ENCODE results near the gene C9. TPM values are rescaled to one million over a fixed set of nuclear protein-coding genes. Genes with fewer than 3 reads are reported as not detected.
A peak's percentile ranks its signal among the peaks of the same experiment; 100 is the strongest.

The C9 gene
- total RNA-seq, 1 donor from 2014 or later, result not detected

GRCh38 chr5:39399135-39400036, 35.1 kb upstream of the C9 start:
- H3K4me3 Mint-ChIP-seq (ENCODE audit: low read depth), result no peak overlapping the region
- TF ChIP-seq CTCF (IDR thresholded peaks at IDR 0.05; ENCODE audit: unreplicated experiment), result no peak

GRCh38 chr5:39396843-39397242, 32.5 kb upstream of the C9 start:
- no peak for DNase-seq (ENCODE audit: low spot score, unreplicated experiment)
- no peak for TF ChIP-seq CTCF (IDR thresholded peaks at IDR 0.05; ENCODE audit: unreplicated experiment)
- Mint-ChIP-seq H3K27ac (no peak overlapping the region), H3K27me3 (no peaks in the 10 kb centered on the region), H3K36me3 (ENCODE audit: insufficient read depth) (peaks cover 17% of the 10 kb centered on the region), H3K9me3 (ENCODE audit: low read depth) (no peaks in the 10 kb centered on the region), H3K4me1 (ENCODE audit: low read depth) (peaks cover 40% of the 10 kb centered on the region), H3K4me3 (ENCODE audit: low read depth) (no peak overlapping the region)

More at GRCh38 chr5:39399135-39400036, 35.1 kb upstream of the C9 start:
- Mint-ChIP-seq H3K4me1 (ENCODE audit: low read depth) (peaks cover 36% of the 10 kb centered on the region), H3K9me3 (ENCODE audit: low read depth) (no peaks in the 10 kb centered on the region), H3K27me3 (no peaks in the 10 kb centered on the region), H3K36me3 (ENCODE audit: insufficient read depth) (peaks cover 2% of the 10 kb centered on the region), H3K27ac (peak overlapping the region; percentile 8)
- no peak for DNase-seq (ENCODE audit: low spot score, unreplicated experiment)

- H3K4me1 Mint-ChIP-seq (ENCODE audit: low read depth), result peaks cover 32% of the 10 kb centered on the region
- peak overlapping the region; percentile 71 for H3K27ac Mint-ChIP-seq
- H3K27me3 Mint-ChIP-seq, result no peaks in the 10 kb centered on the region
- TF ChIP-seq CTCF (IDR thresholded peaks at IDR 0.05; ENCODE audit: unreplicated experiment), result no peak
- no peak for DNase-seq (ENCODE audit: low spot score, unreplicated experiment)
- H3K9me3 Mint-ChIP-seq (ENCODE audit: low read depth), result no peaks in the 10 kb centered on the region
- H3K36me3 Mint-ChIP-seq (ENCODE audit: insufficient read depth), result peaks cover 27% of the 10 kb centered on the region
- no peak overlapping the region for H3K4me3 Mint-ChIP-seq (ENCODE audit: low read depth)
Observed at GRCh38 chr5:39395521-39395920, 31.2 kb upstream of the C9 start.

GRCh38 chr5:39394946-39395345, 30.7 kb upstream of the C9 start:
- Mint-ChIP-seq H3K36me3 (ENCODE audit: insufficient read depth) (peaks cover 27% of the 10 kb centered on the region), H3K9me3 (ENCODE audit: low read depth) (no peaks in the 10 kb centered on the region), H3K27ac (peak overlapping the region; percentile 68)

GRCh38 chr5:39390945-39391344, 26.6 kb upstream of the C9 start:
- H3K36me3 Mint-ChIP-seq (ENCODE audit: insufficient read depth), result peaks cover 31% of the 10 kb centered on the region
- no peaks in the 10 kb centered on the region for H3K9me3 Mint-ChIP-seq (ENCODE audit: low read depth)

More at GRCh38 chr5:39394946-39395345, 30.7 kb upstream of the C9 start:
- DNase-seq (ENCODE audit: low spot score, unreplicated experiment), result no peak
- TF ChIP-seq CTCF (IDR thresholded peaks at IDR 0.05; ENCODE audit: unreplicated experiment), result no peak
- Mint-ChIP-seq H3K27me3 (no peaks in the 10 kb centered on the region), H3K4me3 (ENCODE audit: low read depth) (peak overlapping the region; percentile 1), H3K4me1 (ENCODE audit: low read depth) (peaks cover 28% of the 10 kb centered on the region)

More at GRCh38 chr5:39390945-39391344, 26.6 kb upstream of the C9 start:
- peaks cover 15% of the 10 kb centered on the region for H3K4me1 Mint-ChIP-seq (ENCODE audit: low read depth)
- TF ChIP-seq CTCF (IDR thresholded peaks at IDR 0.05; ENCODE audit: unreplicated experiment), result no peak
- no peaks in the 10 kb centered on the region for H3K27me3 Mint-ChIP-seq
- H3K4me3 Mint-ChIP-seq (ENCODE audit: low read depth), result no peak overlapping the region
- no peak for DNase-seq (ENCODE audit: low spot score, unreplicated experiment)
- H3K27ac Mint-ChIP-seq, result no peak overlapping the region

Measured in progenitor cell of endocrine pancreas (in vitro differentiated cells).